Stimulated activated CD8-positive, alpha-beta memory T cell treated with anti-CD3 and anti-CD28 coated beads, Interleukin-7, amount 100 ng/mL, for 4 hours (primary cell): ENCODE results near the gene PARPBP.
"Not testable (repeated sequence)": the region's sequence is repeated elsewhere in the genome, so short reads cannot be mapped to it uniquely, and the experiment has no call there.

Experiments used
- DNase-seq, 2 donors: peaks; one replicate each; pipeline ENCODE4 v3.0.0-alpha.2; 2020; ENCODE audit warnings: low read depth in 2 of 2

PARPBP gene, protein sequence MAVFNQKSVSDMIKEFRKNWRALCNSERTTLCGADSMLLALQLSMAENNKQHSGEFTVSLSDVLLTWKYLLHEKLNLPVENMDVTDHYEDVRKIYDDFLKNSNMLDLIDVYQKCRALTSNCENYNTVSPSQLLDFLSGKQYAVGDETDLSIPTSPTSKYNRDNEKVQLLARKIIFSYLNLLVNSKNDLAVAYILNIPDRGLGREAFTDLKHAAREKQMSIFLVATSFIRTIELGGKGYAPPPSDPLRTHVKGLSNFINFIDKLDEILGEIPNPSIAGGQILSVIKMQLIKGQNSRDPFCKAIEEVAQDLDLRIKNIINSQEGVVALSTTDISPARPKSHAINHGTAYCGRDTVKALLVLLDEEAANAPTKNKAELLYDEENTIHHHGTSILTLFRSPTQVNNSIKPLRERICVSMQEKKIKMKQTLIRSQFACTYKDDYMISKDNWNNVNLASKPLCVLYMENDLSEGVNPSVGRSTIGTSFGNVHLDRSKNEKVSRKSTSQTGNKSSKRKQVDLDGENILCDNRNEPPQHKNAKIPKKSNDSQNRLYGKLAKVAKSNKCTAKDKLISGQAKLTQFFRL

DNA sequence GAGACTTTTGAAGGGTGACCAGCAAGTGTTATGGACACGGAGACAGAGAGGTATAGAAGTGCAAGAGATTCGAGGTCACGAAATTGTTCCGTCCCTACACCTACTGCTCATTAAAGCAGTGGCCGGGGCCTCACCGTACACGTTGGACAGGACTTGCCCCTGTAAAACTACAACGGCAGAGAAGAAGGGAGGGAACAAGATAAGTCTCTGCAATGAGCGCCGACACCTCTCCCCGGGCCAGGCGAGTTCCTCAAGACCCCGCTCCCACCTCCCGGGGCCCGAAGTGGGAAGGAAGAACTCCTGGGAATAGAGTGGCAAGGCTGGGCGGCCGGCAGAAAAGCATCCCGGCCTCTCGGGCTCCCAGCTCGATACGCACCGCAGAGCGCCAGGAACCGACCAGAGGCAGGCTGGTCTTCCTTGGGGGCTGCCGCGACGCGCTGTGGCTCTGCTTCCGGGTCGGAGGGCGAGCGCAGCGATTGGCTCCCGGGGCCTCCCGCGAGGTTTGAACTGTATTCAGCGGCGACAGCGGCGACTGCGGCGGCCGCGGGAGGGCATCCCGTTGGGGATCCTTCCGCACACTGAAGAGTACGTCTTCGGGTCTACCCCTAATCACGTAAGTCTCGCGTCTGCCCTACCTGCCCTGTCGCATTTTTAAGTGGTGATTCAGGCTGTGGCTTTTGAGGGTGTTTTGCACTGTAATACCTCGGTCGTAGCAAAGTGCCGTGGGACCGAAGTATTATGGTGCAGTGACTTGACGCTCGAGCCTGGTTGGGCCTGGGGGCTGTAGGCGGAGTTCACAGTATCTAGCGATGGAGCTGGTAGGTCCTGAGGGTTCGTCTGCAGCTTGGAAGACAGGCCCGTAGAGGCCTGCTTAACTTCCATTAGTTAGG lies at the start of gene PARPBP, which contains the start of gene NUP37:
Gene PARPBP, plus strand, starts transcription at position 510 of the 890 bp plus-strand sequence. CDS start 3,706 bp downstream, outside the sequence.
Gene NUP37, minus strand, starts transcription at position 441 of the 890 bp plus-strand sequence. CDS start 1,596 bp downstream, outside the sequence.
- peak; percentile 76 to 81 for DNase-seq

DNA sequence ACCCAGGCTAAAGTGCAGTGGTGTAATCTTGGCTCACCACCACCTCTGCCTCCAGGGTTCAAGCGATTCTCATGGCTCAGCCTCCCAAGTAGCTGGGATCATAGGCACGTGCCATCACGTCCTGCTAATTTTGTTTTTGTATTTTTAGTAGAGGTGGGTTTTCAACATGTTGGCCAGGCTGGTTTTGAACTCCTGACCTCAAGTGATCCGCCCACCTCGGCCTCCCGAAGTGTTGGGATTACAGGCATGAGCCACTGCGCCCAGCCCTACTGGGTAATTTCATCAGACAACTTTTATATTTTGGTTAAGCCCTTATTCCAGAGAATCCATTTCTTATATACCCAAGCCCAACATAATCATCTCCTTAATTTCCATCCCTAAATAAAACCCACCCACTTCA lies 47.9 kb upstream of the PARPBP start:
- DNase-seq = not testable (repeated sequence)

DNA sequence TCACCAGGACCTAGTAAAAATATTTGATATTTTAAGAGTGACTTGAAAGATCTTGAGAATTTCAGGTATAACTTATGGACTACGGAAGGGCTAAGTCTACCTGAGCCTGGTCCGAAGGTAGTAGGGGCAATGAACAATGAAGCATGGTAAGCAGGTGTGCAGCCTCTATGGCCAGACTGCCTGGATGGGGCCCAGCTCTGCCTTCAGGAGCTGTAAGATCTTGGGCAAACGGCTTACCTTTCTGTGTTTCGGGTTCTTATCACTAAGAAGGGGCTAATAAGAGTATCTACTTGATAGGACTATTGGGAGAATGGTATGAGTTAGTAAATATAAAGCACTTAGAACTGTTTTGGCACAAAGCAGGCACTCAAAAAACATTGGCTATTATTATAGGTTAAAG lies 39.1 kb upstream of the PARPBP start:
- DNase-seq = no peak

DNA sequence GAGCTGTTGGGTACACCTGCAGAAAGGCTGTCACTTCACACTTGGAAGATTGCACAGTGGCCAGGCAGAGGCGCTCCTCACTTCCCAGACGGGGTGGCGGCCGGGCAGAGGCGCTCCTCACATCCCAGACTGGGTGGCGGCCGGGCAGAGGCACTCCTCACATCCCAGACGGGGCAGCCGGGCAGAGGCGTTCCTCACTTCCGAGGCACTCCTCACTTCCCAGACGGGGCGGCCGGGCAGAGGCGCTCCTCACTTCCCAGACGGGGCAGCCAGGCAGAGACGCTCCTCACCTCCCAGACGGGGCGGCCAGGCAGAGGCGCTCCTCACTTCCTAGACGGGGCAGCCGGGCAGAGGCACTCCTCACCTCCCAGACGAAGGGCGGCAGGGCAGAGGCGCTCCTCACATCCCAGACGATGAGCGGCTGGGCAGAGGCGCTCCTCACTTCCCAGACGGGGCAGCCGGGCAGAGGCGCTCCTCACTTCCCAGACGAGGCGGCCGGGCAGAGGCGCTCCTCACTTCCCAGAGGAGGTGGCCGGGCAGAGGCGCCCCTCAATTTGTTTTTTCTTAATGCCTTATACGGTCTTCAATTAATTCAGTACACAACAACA lies 30.7 kb upstream of the PARPBP start:
- not testable (repeated sequence) for DNase-seq

DNA sequence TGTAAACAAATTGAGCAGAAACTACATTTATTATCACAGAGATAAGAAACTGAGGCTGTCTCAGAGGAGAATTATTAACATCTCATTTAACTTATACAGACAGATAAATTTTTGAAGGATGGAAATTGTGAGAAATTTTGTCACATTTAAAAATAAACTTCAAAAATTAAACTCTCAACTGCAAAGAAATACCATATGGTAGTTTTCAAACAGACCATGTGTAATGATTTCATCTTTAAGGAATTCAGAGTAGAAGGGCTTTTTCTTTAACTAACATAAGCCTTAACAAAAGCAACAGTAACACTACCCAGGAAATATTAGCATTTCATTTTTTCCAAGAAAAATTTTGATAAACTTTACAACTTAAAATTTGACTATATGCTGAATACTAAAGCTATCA lies 26.7 kb upstream of the PARPBP start:
- no peak for DNase-seq

DNA sequence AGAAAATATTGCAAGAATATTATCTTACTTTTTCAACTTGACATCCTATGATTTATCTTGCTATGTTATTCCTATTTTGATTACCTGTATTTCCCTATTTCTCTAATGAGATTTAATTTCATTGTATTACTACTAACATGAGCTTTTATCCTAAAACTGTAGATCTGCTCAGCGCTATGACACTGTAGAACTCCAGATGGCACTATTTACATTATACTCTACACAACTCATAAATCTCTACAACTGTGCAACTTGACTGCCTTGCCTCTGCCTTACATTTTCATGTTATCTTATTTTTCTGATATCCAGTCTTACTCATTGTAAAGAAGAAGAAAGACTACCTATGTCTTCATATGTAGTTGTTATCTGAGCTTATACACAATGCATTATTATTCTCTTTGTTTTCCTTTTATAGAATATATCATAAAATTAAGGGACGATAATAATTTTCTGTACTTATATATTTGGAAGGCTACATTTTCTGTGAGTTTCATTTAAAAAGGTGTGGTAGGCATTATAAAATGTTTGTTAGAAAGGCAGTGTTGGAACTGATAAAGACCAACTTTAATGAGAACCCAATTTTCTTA lies 24.2 kb upstream of the PARPBP start:
- DNase-seq = no peak

DNA sequence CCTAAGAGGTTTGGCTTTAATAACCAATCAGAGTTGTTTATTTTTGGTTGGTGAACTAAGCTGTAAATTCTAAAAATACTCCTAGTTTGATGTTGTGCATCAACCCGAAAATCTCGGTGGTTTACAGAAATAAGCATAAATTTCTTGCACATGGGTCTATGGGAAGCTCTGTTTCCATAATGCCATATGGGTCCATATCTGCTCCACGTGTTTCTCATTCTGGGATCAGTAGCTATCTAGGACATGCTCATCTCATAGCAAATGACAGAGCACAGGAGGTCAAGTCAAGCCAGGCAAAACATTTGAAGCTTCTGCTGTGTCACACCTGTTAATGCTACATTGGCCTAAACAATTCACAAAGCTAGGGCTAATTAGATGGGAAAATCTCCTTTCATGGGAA lies 23.1 kb upstream of the PARPBP start:
- no peak for DNase-seq

DNA sequence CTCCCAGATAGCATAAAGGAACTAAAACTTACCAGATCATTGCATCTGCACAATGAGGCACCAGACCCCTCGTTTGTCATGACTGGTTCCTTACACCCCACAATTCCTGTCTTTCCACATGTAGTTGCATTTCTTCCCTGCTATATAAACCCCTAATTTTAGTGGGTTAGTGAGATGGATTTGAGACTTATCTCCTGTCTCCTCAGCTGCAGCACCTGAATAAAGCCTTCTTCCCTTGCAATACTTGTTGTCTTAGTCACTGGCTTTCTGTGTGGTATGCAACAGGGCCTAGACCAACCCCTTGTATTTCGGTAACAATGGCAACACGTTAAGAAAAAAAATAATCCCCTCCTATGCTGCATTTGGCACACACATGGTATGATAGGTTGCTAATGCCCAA lies 13.1 kb upstream of the PARPBP start:
- DNase-seq = no peak

DNA sequence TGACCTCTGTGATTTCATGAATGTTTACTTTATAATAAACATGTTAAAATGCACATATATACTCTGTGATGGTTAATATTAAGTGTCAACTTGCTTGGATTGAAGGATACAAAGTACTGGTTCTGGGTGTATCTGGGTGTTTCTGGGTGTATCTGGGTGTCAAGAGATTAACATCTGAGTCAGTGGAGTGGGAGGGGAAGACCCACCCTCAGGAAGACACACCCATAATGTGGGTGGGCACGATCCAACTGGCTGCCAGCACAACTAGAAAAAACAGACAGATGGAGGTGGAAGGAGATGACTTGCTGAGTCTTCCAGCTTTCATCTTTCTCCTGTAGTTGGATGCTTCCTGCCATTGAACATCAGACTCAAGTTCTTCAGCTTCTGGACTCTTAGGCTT lies 12.0 kb upstream of the PARPBP start:
- DNase-seq = no peak

DNA sequence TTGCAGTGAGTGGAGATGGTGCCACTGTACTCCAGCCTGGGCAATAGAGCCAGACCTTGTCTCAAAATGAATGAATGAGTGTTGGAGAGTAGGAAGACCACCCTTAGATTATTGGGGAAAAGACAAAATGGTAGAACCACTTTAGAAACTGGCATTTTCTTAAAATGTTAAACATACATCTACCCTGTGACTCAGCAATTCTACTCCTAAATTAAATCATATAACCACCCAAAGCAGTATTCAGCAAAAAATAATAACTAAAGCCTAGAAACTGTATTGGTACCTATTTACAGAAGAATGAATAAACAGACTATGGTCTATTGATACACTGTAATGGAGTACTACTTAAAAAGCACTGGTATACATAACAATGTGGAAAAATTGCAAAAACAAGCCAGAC lies 9.2 kb upstream of the PARPBP start:
- no peak for DNase-seq

DNA sequence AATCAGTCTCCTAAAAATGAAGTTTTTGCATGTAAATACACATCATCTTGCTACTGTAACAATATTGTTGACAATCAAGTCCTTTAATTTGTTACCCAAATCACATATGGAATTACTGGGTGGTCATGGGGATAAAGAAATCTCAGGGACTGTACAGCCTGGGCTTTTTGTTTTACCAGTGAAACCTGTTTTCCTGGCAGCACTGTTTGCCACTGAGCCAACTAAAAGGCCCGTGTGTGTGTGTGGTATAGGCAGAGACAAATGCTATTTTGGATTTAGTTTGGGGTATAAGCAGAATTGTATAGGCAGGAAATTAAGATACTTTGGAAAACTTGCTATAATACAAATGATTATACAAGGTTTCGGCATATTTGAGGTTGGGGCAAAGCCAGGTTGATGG lies 5.8 kb upstream of the PARPBP start:
- no peak for DNase-seq

DNA sequence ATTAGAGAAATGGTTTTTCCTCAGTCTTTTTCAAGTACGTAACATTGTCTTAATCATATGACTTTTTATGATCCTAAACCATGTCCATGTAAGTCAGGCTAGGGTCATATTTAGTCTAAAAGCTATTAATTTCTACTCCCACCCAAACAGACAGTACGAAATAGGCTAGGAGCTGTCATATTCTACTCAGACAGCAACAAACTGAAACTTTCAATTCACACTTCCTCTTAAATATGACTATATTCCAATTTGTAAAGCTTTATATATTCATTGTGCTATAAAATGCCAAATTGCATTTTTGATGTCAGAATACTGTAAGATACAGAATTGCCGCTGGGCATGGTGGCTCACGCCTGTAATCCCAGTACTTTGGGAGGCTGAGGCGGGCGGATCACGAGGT lies 3.6 kb upstream of the PARPBP start:
- no peak for DNase-seq

DNA sequence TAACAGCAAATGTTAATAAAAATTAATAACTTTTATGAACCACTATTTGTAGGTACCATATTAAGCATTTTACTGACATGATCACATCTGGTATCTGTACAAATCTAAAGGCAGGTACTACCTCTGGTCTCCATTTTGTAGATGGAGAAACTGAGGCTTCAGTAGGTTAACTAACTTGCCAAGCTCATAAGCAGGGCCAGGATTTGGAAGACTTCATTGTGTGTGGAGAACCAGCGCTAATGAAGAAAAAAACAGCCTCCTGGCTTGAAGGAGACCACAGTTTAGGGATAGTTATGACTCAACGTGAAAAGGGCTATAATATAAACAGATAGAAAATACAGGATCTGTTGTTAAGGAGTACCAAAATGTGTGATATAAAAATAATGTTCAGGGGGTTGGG lies 1.1 kb upstream of the PARPBP start:
- DNase-seq = no peak

DNA sequence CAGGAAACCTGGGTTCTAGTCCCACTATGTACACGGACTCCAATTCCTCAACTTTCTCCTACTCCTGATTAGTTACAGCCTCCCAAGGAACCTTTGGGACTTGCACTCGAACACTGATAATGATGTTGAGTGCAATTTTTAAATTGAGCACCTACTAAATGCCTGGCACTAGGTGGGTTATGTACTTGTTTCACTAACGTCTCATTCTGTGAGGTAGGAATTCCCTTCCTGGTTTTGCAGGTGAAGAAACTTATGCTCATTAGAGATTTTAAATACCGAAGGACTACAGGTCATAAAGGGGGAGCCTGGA lies 536 bp downstream of the PARPBP start:
- DNase-seq = no peak

DNA sequence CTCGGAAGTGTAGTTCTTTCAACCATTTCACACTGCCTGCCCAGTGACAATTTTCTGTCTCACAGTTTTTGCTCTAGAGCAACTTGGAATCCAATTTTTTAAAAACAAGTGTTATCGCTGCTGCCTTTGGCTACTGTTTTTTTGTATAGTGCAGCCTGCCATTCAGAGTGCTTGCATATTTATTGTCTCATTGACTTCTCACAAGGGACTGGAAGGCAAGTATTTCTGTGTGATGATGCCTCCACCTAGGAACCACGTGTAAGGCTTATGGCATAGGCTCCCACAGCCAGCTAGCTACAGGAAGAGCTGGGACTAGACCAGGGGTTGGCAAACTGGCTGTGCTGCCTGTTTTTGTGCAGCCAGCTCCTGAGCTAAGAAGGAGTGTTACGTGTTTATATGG lies 903 bp downstream of the PARPBP start:
- DNase-seq = no peak

DNA sequence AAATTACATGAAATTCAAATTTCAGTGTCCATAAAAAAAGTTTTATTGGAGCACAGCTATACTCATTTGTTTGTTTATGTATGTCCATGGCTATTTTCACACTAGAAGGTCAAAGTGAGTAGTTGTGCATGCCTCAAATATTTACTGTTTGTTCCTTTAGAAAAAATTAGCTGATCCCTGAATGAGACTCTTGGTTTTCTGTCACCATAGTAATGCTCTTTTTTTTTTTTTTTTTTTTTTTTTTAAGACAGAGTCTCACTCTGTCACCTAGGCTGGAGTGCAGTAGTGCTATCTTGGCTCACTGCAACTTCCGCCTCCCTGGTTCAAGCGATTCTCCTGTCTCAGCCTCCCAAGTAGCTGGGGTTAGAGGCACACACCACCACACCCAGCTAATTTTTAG lies 1.3 kb downstream of the PARPBP start:
- not testable (repeated sequence) for DNase-seq

DNA sequence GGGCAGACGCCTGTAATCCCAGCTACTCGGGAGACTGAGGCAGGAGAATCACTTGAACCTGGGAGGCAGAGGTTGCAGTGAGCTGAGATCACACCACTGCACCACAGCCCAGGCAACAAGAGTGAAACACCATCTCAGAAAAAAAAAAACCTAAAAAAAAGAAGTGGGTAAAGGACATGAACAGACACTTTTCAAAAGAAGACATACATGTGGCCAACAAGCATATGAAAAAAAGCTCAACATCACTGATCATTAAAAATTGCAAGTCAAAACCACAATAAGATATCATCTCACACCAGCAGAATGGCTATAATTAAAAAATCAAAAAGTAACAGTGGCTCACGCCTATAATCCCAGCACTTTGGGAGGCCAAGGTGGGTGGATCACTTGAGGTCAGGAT lies 10.7 kb downstream of the PARPBP start:
- DNase-seq = not testable (repeated sequence)

DNA sequence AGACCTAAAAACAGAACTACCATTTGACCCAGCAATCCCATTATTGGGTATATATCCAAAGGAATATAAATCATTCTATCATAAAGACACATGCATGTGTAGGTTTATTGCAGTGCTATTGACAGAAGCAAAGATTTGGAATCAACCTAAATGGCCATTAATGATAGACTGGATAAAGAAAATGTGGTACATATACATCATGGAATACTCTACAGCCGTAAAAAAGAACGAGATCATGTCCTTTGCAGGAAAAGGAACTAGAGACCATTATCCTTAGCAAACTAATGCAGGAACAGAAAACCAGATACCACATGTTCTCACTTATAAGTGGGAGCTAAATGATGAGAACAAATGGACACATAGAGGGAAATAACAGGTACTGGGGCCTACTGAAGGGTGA lies 11.5 kb downstream of the PARPBP start:
- DNase-seq = not testable (repeated sequence)

DNA sequence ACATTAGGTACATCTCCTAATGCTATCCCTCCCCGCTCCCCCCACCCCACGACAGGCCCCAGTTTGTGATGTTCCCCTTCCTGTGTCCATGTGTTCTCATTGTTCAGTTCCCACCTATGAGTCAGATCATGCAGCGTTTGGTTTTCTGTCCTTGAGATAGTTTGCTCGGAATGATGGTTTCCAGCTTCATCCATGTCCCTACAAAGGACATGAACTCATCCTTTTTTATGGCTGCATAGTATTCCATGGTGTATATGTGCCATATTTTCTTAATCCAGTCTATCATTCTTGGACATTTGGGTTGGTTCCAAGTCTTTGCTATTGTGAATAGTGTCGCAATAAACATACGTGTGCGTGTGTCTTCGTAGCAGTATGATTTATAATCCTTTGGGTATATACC lies 17.6 kb downstream of the PARPBP start:
- not testable (repeated sequence) for DNase-seq

DNA sequence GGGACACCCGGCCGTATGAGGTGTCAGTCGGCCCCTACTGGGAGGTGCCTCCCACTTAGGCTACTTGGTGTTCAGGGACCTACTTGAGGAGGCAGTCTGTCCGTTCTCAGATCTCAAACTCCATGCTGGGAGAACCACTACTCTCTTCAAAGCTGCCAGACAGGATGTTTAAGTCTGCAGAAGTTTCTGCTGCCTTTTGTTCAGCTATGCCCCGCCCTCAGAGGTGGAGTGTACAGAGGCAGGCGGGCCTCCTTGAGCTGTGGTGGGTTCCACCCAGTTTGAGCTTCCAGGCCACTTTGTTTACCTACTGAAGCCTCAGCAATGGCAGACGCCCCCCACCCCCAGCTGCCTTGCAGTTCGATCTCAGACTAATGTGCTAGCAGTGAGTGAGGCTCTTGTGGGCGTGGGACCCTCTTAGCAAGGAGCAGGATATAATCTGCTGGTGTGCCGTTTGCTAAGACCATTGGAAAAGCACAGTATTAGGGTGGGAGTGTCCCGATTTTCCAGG lies 22.9 kb downstream of the PARPBP start:
- not testable (repeated sequence) for DNase-seq

DNA sequence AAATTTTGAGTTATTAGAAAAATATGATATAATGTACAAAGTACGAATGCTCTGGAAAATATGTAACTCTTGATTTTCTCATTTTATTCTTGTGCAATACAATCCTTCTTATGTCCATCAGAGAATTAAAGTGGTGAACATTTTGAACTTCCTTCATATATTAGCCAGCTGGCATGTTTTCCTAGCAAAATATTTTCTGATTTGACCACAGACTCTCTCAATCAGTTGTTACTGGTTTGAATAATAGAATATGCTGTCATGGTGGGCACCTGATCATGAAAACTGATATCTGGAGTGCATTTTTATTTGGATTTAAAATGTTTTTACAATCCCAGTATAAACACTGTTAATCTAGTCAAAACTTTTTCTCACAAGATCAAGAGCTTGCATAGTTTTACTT lies 24.2 kb downstream of the PARPBP start:
- DNase-seq = no peak
